22Rv1 (cell line): ENCODE measurements around the gene SGK2.

Experiments used
- ZFX ChIP-seq: fragments of 450-650 bp; IDR thresholded peaks from 2 replicates; pipeline ENCODE4 v1.6.1; 2017; ENCODE audit warnings: antibody characterized with exemption, borderline replicate concordance
- TF ChIP-seq, protein P1 (sequence below): fragments of 450-650 bp; IDR thresholded peaks from 2 replicates; pipeline ENCODE4 v1.5.1; 2017; ENCODE audit warnings: mild to moderate bottlenecking

GRCh38 chr20:43513372-43513930, 45.4 kb upstream of the SGK2 start:
- TF ChIP-seq, protein P1, sequence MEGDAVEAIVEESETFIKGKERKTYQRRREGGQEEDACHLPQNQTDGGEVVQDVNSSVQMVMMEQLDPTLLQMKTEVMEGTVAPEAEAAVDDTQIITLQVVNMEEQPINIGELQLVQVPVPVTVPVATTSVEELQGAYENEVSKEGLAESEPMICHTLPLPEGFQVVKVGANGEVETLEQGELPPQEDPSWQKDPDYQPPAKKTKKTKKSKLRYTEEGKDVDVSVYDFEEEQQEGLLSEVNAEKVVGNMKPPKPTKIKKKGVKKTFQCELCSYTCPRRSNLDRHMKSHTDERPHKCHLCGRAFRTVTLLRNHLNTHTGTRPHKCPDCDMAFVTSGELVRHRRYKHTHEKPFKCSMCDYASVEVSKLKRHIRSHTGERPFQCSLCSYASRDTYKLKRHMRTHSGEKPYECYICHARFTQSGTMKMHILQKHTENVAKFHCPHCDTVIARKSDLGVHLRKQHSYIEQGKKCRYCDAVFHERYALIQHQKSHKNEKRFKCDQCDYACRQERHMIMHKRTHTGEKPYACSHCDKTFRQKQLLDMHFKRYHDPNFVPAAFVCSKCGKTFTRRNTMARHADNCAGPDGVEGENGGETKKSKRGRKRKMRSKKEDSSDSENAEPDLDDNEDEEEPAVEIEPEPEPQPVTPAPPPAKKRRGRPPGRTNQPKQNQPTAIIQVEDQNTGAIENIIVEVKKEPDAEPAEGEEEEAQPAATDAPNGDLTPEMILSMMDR, result no peak
- TF ChIP-seq ZFX, result no peak
